Measurements from ENCODE around the gene TNK1.

Gene TNK1

DNA sequence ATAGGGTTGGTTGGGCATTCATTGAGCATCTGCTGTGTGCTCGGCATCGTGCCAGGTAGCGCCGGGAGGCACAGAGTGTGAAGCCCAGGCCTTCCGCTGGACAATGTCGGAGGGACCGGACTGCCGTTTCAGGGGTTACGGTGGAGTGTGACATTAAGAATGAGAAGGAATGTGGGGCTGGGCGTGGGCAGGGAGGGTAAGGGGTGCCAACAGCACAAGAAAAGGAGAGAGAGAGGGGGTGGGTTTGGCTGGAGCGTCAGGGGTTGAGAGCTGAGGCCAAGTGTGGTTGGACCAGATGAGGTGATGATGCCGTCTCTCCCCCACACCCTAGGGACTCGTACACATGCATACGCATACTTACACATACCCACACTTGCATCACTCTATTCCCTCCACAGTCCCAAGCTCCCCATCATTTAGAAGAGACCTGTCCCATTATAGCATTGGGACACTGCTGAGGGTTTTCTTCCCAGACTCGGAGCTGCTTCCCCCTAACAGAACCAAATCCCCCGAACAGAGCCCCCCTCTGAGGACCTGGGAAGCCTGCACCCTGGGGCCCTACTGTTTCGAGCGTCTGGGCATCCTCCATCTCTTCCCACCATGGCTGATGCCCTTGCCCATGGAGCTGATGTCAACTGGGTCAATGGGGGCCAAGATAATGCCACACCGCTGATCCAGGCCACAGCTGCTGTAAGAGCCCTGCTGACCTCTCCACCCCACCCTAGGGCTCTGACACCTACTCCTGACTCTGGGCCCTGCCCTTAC is 32.2 kb upstream of the TNK1 start:
- DNase-seq (ENCODE audit: low read depth, low spot score) = no peak
- TF ChIP-seq CTCF (IDR thresholded peaks at IDR 0.05; ENCODE audit: insufficient read depth, low read length, missing control alignments) = no peak
- ChIA-PET POLR2A (interaction anchor here (0.5 to 1.4 kb wide), 5 partner anchors 19 to 227 kb away, joined by 3 to 4 read pairs (median 3); partner anchors contain the start of gene POLR2A), CTCF (interaction anchor here (0.7 to 8.6 kb wide), 13 partner anchors 10 to 303 kb away, joined by 3 to 53 read pairs (median 4); partner anchors contain the start of genes NEURL4, SENP3 and SLC2A4)
- no peak overlapping the region for H3K4me3 ChIP-seq (ENCODE audit: low read depth, low read length)

DNA sequence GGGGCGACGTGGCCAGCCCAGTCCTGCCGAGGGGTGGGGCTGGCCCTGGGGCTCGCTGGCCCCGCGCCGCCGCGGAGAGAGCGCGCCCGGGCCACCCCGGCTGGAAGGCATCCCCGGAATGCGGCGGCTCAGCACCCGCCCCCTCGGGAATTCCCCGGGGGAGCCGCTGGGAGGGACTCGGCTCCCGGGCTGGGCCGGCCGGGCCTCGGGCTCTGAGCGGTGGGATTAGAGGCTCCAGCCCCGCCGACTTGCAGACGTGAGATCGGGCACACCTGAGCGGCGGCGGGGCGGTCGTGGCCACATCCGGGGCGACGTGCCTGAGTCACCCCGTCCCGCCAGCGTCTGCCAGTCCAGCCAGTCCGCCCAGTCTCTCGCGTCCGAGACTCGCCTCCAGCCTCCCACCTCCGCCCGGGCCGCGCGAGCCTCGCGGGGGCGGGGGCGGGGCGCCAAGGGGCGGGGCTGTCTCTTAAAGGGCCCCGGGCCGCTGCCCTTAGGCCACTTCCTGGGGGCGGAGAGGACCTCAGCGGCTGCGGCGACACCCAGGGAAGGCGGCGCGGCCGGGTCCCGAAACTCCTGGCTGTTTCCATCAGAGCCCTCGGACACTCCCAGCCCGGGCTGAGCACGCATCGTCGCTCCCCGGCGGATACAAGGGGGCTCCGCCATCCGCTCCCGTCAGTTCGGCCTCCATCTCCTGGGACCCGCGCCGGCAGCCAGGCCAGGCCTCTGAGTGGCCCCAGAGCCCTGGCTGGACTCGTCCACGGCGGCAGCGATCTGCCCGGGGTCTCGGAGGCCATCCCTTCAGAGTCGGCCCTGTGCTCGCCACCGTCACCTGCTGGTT is 29.0 kb upstream of the TNK1 start, which contains the start of gene KCTD11:
Gene KCTD11 (plus strand): TSS at position 498 of the 838 bp plus-strand sequence.
- ChIA-PET CTCF (interaction anchor here (0.7 to 5.4 kb wide), 7 partner anchors 10 to 209 kb away, joined by 3 to 67 read pairs (median 7); partner anchors contain the start of genes FGF11, PLSCR3, SENP3 and TMEM102), POLR2A (interaction anchor here (0.6 to 2.0 kb wide), 5 partner anchors 22 to 236 kb away, joined by 3 to 11 read pairs (median 3); partner anchors contain the start of genes NEURL4, POLR2A and SLC2A4)
- TF ChIP-seq CTCF (IDR thresholded peaks at IDR 0.05; ENCODE audit: insufficient read depth, low read length, missing control alignments) = peak; percentile 75
- peak; percentile 62 for DNase-seq (ENCODE audit: low read depth, low spot score)
- peak within 1 kb of the TSS; percentile 96 for H3K4me3 ChIP-seq (ENCODE audit: low read depth, low read length)

DNA sequence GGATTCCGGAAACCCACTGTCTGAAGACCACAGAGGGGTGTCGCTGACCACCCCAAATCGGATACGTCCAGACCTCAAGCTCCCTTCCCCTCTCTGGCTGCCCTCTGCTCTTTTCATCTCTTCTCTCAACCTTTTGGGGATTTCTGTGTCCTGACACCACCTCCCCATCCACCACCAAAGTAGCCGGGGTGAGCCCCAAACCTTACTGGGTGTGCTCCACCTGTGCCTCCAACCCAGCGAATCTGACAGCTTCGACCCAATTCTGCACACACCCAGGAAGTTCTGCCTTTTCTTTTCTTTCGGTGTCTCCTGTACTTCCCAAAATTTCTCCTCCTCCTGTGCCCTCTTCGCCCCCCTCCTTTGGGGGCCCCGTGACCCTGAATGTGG is 28.4 kb upstream of the TNK1 start:
- POLR2A ChIA-PET = interaction anchor here (0.5 to 2.7 kb wide), 2 partner anchors 73 to 132 kb away, joined by 3 to 10 read pairs; partner anchors contain the start of gene POLR2A
- CTCF ChIA-PET = interaction anchor here (0.7 to 5.4 kb wide), 4 partner anchors 10 to 208 kb away, joined by 4 to 67 read pairs (median 34); partner anchors contain the start of genes FGF11, SENP3 and TMEM102
- DNase-seq (ENCODE audit: low read depth, low spot score) = no peak
- H3K4me3 ChIP-seq (ENCODE audit: low read depth, low read length) = peak overlapping the region; percentile 96
- no peak for TF ChIP-seq CTCF (IDR thresholded peaks at IDR 0.05; ENCODE audit: insufficient read depth, low read length, missing control alignments)

GRCh38 chr17:7352910-7353635 is 27.8 kb upstream of the TNK1 start:
- ChIA-PET POLR2A (interaction anchor here (0.5 to 2.7 kb wide), 2 partner anchors 74 to 131 kb away, joined by 3 to 10 read pairs; partner anchors contain the start of gene POLR2A), CTCF (interaction anchor here (1.2 to 5.4 kb wide), 5 partner anchors 9 to 208 kb away, joined by 4 to 67 read pairs (median 42); partner anchors contain the start of genes FGF11, SENP3 and TMEM102)
- no peak for DNase-seq (ENCODE audit: low read depth, low spot score)
- TF ChIP-seq CTCF (IDR thresholded peaks at IDR 0.05; ENCODE audit: insufficient read depth, low read length, missing control alignments) = no peak
- peak overlapping the region; percentile 96 for H3K4me3 ChIP-seq (ENCODE audit: low read depth, low read length)

GRCh38 chr17:7354262-7354843 is 26.5 kb upstream of the TNK1 start:
- DNase-seq (ENCODE audit: low read depth, low spot score) = no peak
- H3K4me3 ChIP-seq (ENCODE audit: low read depth, low read length) = peak overlapping the region; percentile 9; the same call in 1 of the 2 replicates
- CTCF ChIA-PET = interaction anchor here (0.9 to 5.4 kb wide), 10 partner anchors 8 to 207 kb away, joined by 3 to 67 read pairs (median 10); partner anchors contain the start of genes FGF11, SENP3, SPEM2 and TMEM102

More at GRCh38 chr17:7354262-7354843, 26.5 kb upstream of the TNK1 start:
- TF ChIP-seq CTCF (IDR thresholded peaks at IDR 0.05; ENCODE audit: insufficient read depth, low read length, missing control alignments) = no peak
- POLR2A ChIA-PET = interaction anchor here (1.1 to 2.7 kb wide), 2 partner anchors 26 to 130 kb away, joined by 3 to 10 read pairs; partner anchors contain the start of gene POLR2A
